GM12872 (cell line): Measurements from ENCODE around the gene ERC2.

Source experiments
- TF ChIP-seq, protein P1 (sequence below): IDR thresholded peaks from 3 replicates; pipeline ENCODE4 v1.5.1; 2011; ENCODE audit warnings: low read depth, mild to moderate bottlenecking, low read length, moderate library complexity; ENCODE audit not compliant: insufficient read depth

ERC2 gene

DNA sequence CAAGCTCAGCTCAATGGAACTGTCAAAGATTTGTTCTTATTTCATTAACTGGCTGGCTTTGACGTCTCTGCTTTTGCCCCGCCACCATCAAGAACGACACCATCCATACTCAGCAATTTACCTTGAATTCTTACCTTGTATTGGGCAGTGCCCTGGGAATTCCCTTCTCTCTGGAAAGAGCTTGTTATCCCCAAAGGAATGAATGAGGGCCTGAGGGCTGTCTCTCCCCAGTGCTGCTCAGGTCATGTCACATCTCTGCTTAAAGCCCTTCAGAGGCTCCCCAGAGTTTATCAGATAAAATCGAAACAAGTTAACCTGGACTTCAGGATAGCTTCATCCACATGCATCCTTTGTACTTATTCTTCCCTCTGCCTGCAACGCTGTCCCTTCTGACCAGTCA lies 975.3 kb downstream of the ERC2 start:
- TF ChIP-seq, protein P1, sequence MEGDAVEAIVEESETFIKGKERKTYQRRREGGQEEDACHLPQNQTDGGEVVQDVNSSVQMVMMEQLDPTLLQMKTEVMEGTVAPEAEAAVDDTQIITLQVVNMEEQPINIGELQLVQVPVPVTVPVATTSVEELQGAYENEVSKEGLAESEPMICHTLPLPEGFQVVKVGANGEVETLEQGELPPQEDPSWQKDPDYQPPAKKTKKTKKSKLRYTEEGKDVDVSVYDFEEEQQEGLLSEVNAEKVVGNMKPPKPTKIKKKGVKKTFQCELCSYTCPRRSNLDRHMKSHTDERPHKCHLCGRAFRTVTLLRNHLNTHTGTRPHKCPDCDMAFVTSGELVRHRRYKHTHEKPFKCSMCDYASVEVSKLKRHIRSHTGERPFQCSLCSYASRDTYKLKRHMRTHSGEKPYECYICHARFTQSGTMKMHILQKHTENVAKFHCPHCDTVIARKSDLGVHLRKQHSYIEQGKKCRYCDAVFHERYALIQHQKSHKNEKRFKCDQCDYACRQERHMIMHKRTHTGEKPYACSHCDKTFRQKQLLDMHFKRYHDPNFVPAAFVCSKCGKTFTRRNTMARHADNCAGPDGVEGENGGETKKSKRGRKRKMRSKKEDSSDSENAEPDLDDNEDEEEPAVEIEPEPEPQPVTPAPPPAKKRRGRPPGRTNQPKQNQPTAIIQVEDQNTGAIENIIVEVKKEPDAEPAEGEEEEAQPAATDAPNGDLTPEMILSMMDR: no peak

DNA sequence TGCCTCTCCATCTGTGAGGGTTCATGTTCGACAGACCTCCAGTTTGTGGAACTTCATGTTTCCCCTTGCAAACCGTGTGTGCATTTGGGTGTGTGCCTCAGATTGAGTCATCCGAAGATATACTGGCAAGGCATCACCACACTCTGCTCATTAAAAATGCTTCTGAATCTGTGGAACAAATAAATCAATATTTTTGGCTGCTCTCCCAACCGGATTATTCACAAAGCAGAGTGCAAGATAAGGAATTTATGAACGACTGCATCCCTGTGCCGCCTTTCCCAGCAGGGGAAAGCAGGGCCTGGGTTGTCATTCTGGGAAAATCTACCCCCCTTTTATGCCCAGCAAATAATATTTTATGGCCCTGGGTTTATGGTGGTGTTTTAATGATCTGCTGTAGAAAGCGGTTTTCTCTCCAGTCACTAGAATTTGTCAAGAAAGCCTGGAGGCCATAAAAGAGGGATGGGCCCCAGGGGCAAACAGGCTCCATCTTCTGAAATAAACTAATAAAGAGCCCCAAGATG lies 976.9 kb downstream of the ERC2 start:
- TF ChIP-seq, protein P1: no peak

DNA sequence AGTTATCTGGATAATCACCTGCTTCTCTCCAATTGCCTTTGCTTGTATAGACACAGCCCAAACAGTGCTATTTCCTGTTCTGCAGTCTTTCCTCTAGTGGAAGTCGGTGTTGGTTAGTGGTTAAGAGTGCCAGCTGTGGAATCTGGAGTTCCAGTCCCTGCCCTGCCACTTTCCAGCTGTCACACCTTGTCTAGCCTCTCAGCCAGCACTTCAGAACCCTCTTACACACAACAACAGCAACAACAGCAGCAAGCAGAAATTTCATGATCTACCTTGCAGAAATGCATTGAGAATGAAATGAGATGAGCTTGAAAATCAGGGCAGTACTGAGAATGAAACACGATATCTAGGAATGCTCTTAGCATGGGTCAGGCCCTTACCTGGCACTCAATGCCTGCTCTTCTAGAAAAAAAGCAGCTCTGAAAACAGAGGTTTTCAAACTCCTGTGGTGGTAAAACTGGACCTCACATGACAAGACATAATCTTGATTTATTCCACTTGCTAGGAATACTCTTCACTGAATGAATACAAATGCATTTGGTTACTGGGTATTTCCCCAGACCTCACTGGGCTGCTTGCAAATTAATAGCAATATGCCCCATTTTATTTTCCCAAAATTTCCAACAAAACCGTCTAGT lies 977.9 kb downstream of the ERC2 start:
- TF ChIP-seq, protein P1: no peak

DNA sequence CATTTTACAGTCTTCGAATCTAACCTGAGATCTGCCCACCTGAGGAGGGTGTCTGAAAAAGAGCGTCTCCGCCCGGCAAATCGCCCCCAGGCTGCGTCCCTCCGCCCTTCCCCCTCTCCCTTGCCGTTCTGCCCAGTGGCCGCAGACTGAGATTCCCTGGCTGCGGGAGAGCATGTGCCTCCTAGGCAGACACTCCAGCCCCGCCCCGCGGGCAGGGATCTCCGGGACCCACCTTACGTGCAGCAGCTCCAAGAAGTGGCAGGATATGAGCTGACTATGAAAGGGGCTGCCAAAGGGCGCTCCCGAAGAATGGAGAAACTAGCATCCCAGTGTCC lies 978.5 kb downstream of the ERC2 start:
- TF ChIP-seq, protein P1: no peak

DNA sequence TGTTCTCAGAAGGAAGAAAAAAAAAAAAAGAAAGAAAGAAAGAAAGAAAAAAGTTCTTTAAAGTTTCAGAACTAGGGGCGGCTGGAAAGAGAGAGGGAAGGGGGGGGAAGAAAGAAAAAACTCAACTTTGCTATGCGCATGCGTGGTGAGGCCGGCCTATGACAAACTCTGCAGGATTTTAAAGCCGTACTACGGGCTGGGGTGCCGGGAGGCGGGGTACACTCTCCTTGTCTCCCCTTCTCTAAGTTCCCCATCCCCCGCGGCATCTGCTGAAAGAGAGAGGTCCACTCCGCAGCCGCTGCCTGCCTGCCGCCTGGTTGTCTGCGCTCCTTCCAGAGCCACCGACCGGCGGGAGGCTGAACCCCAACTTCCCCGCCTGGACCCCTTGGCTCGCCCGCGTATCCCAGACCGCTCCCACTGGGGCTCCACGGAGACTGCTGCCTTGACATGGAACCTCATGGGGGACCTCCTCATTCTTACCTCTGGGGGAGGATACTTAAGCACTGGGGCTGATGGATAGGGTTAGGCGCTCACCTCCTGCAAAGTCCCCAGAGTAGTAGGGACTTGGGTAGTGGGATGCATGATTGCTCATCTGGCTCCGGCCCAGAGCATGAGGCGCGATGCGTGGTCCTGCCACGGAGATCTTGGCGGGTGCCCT lies 979.7 kb downstream of the ERC2 start:
- TF ChIP-seq, protein P1: no peak

DNA sequence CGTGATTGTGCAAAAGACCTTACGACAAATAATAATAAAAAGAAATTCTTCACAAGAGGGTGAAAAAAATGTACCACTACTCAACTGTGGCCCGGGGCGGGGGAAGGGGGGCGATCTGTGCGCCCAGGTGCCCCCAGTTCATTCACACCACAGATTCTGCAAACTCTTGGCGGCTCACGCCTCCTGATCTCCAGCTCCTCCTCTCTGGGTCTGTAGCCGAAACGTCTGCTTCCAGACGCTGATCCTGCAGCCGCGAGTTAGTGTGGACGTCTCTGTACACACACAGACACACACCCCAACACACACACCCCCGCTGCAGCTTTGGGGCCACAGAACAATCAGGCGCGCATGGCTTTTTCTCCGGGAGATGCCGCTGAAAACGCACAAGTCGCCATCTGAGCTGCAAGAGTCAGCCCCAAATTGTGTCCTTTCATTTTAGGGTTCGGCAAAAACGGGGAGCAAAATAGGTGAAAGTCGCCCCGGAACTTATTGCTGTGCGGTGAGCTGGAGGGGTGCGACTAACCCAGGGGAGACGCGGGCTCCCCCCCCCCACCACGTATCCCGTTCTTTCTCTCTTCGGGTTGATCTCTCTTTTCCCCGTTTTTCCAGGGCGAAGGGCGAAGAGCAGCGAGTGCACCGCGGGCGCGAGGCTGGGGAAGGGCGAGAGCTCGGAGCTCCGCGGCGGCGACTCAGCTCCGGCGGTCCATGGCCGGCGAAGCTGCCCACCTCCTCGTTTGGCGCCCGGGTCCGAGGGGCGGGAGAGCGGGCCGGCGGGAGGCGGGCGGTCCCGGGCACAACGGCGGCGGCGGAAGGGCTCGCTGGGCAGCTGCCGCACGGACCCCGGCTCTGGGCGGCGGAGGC lies 980.7 kb downstream of the ERC2 start:
- TF ChIP-seq, protein P1: 0 out of 3 replicates have a peak, but pooled peaks have one; percentile 14

DNA sequence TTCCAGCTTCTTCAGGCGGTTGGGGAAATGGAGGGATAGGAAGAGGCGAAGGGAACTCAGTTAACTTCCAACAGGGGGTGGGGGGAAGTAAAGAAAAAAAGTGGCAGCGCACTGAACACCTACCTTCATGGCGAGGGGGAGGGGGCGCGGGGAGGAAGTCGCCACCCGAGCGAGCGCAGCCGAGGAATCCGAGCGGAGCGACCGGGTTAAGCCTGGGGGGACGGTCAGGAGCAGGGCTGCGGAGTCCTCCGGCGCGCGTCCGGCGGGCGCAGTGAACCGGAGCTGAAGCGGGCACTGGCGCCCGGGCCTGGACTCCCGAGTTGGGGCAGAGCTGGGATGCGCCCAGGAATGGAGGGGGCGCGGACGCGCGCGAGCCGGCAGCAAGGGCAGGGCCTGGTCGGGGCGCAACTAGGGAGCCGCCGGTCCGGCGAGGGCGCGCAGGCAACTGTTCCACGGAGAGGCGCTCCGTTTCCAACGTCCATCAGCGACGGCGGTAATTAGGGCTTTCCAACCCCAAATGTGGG lies 981.3 kb downstream of the ERC2 start, which contains the start of gene WNT5A:
TSS of gene WNT5A (minus strand) at position 450 of the 524 bp plus-strand sequence. CDS start at position 129, 321 bp downstream.
- TF ChIP-seq, protein P1: no peak
